ENCODE measurements around the gene MRTO4.

GRCh38 chr1:19273106-19273843 is 21.7 kb downstream of the MRTO4 start:
- TF ChIP-seq CTCF (conservative IDR thresholded peaks at IDR 0.05; ENCODE audit: low read depth, low read length) (no peak), EZH2 (IDR thresholded peaks at IDR 0.05; ENCODE audit: low read length, unreplicated experiment) (no peak), EZH2phosphoT487 (IDR thresholded peaks at IDR 0.05; ENCODE audit: borderline replicate concordance, low read length) (no peak)

Data from PC-3 (cell line).